Colonic mucosa (tissue), 4 donors: ENCODE data around the gene HEBP2. TPM values are rescaled to one million over a fixed set of nuclear protein-coding genes. Genes with fewer than 3 reads are reported as not detected.

Experiments used
- DNase-seq: peaks from one replicate; pipeline ENCODE4 v3.0.0-alpha.2; 2020
- H3K27ac ChIP-seq: fragments of 200-600 bp; one replicate; pipeline ENCODE4 v1.8.0; 2021
- H3K27me3 ChIP-seq: fragments of 200-600 bp; one replicate; pipeline ENCODE4 v1.8.0; 2021
- H3K36me3 ChIP-seq: fragments of 200-600 bp; one replicate; pipeline ENCODE4 v1.8.0; 2021
- H3K4me1 ChIP-seq: fragments of 200-600 bp; one replicate; pipeline ENCODE4 v1.8.0; 2021; ENCODE audit warnings: mild to moderate bottlenecking
- H3K4me3 ChIP-seq: fragments of 200-600 bp; one replicate; pipeline ENCODE4 v1.8.0; 2021
- H3K9ac ChIP-seq, 2 donors: one replicate each; pipeline ENCODE4 v1.7.0; 2013; ENCODE audit warnings: control low read depth in 2 of 2, low read depth in 2 of 2, low read length in 2 of 2
- H3K9me3 ChIP-seq: fragments of 200-600 bp; one replicate; pipeline ENCODE4 v1.8.0; 2021
- CTCF ChIP-seq: fragments of 200-600 bp; IDR thresholded peaks from one replicate; pipeline ENCODE4 v1.8.0; 2022; ENCODE audit warnings: antibody characterized with exemption, mild to moderate bottlenecking
- intact Hi-C: fragments of 100-400 bp; cut with DNase I; formaldehyde crosslinking; loops from one replicate; pipeline ENCODE4 v1.14.1; 2022
- total RNA-seq, 2 donors: library from RNA; stranded (reverse); fragmentation: NEBNext Ultra II Directional in 1 of 2; extraction: Animal tissue kit (Norgen Biotek cat#: 25700) in 1 of 2; gene quantifications; one replicate each; pipeline ENCODE4 v1.2.1, GENCODE V29; 2021
- donor health status: healthy.
- donor health status: DM: no; HTN: no; CAD: no.
- donor health status: DM: no; HTN: no; CAD: no.

Gene HEBP2
- total RNA-seq, 2 donors from 2014 or later = 82.3 to 93.6 TPM

GRCh38 chr6:138397128-138398122, 6.6 kb upstream of the HEBP2 start:
- TF ChIP-seq CTCF = no peak
- H3K4me3 ChIP-seq = no peak overlapping the region
- intact Hi-C loops = no loop called here
- H3K27me3 ChIP-seq = no peaks in the 10 kb centered on the region
- no peaks in the 10 kb centered on the region for H3K9me3 ChIP-seq
- H3K36me3 ChIP-seq = no peaks in the 10 kb centered on the region
- H3K4me1 ChIP-seq = no peaks in the 10 kb centered on the region
- H3K27ac ChIP-seq = no peak overlapping the region
- no peak overlapping the region for H3K9ac ChIP-seq
- no peak for DNase-seq

- no peaks in the 10 kb centered on the region for H3K27me3 ChIP-seq
- no peak overlapping the region for H3K4me3 ChIP-seq
- no peak overlapping the region for H3K9ac ChIP-seq
- peaks cover 4% of the 10 kb centered on the region for H3K4me1 ChIP-seq
- DNase-seq = no peak
- TF ChIP-seq CTCF = no peak
- no peaks in the 10 kb centered on the region for H3K36me3 ChIP-seq
- no peak overlapping the region for H3K27ac ChIP-seq
- no peaks in the 10 kb centered on the region for H3K9me3 ChIP-seq
- intact Hi-C loops = no loop called here
These were observed 3.7 kb upstream of the HEBP2 start for GRCh38 chr6:138400326-138400725.

GRCh38 chr6:138401960-138402837, 1.8 kb upstream of the HEBP2 start:
- Histone ChIP-seq H3K9ac (no peak overlapping the region), H3K4me3 (no peak overlapping the region), H3K27ac (no peak overlapping the region), H3K4me1 (peaks cover 4% of the 10 kb centered on the region), H3K9me3 (no peaks in the 10 kb centered on the region), H3K27me3 (no peaks in the 10 kb centered on the region), H3K36me3 (no peaks in the 10 kb centered on the region)
- intact Hi-C loops = no loop called here
- TF ChIP-seq CTCF = no peak
- DNase-seq = no peak

GRCh38 chr6:138402838-138403187, 1.2 kb upstream of the HEBP2 start:
- Histone ChIP-seq H3K9ac (no peak overlapping the region), H3K27ac (no peak overlapping the region), H3K4me1 (peaks cover 4% of the 10 kb centered on the region), H3K36me3 (no peaks in the 10 kb centered on the region), H3K9me3 (no peaks in the 10 kb centered on the region), H3K4me3 (peak overlapping the region; percentile 70), H3K27me3 (no peaks in the 10 kb centered on the region)
- DNase-seq = no peak
- TF ChIP-seq CTCF = no peak
- intact Hi-C loops = no loop called here

- peak overlapping the region; percentile 86 for H3K27ac ChIP-seq
- H3K4me3 ChIP-seq = peak overlapping the region; percentile 70
- no peaks in the 10 kb centered on the region for H3K36me3 ChIP-seq
- no peaks in the 10 kb centered on the region for H3K27me3 ChIP-seq
- no peak for TF ChIP-seq CTCF
- intact Hi-C loops = no loop called here
- H3K9me3 ChIP-seq = no peaks in the 10 kb centered on the region
- peak overlapping the region; percentile 96 to 99 for H3K9ac ChIP-seq
- H3K4me1 ChIP-seq = peaks cover 4% of the 10 kb centered on the region
- peak; percentile 41 for DNase-seq
These were observed 661 bp upstream of the HEBP2 start for GRCh38 chr6:138403324-138403800.
